Measurements from ENCODE around the gene SEPTIN2.
"Not testable (repeated sequence)": the region's sequence is repeated elsewhere in the genome, so short reads cannot be mapped to it uniquely, and the experiment has no call there.

Gene SEPTIN2

GRCh38 chr2:241288324-241288888, 27.3 kb upstream of the SEPTIN2 start:
- DNase-seq = no peak

- DNase-seq = peak; percentile 16
Observed at GRCh38 chr2:241289053-241289452, 26.7 kb upstream of the SEPTIN2 start.

GRCh38 chr2:241289597-241289996, 26.1 kb upstream of the SEPTIN2 start:
- DNase-seq = no peak

GRCh38 chr2:241291153-241291552, 24.6 kb upstream of the SEPTIN2 start:
- no peak for DNase-seq

- no peak for DNase-seq
Observed at GRCh38 chr2:241291977-241292376, 23.7 kb upstream of the SEPTIN2 start.

- DNase-seq = not testable (repeated sequence)
Observed at GRCh38 chr2:241293378-241293797, 22.3 kb upstream of the SEPTIN2 start.

GRCh38 chr2:241295326-241296095, 20.2 kb upstream of the SEPTIN2 start:
- no peak for DNase-seq

- DNase-seq = no peak
Observed at GRCh38 chr2:241296767-241297166, 19.0 kb upstream of the SEPTIN2 start.

GRCh38 chr2:241298673-241299072, 17.1 kb upstream of the SEPTIN2 start:
- no peak for DNase-seq

- DNase-seq = no peak
Observed at GRCh38 chr2:241300000-241300399, 15.7 kb upstream of the SEPTIN2 start.

GRCh38 chr2:241302083-241302482, 13.6 kb upstream of the SEPTIN2 start:
- no peak for DNase-seq

- DNase-seq = no peak
Observed at GRCh38 chr2:241302759-241303651, 12.7 kb upstream of the SEPTIN2 start.

- DNase-seq = no peak
Observed at GRCh38 chr2:241304039-241304670, 11.6 kb upstream of the SEPTIN2 start.

GRCh38 chr2:241307055-241307454, 8.7 kb upstream of the SEPTIN2 start:
- no peak for DNase-seq

- no peak for DNase-seq
Observed at GRCh38 chr2:241308267-241308666, 7.5 kb upstream of the SEPTIN2 start.

- no peak for DNase-seq
Observed at GRCh38 chr2:241308832-241309500, 6.8 kb upstream of the SEPTIN2 start.

- DNase-seq = peak; percentile 54
Observed at GRCh38 chr2:241309684-241310117, 6.0 kb upstream of the SEPTIN2 start.

- DNase-seq = no peak
Observed at GRCh38 chr2:241310917-241311566, 4.7 kb upstream of the SEPTIN2 start.

- DNase-seq = peak; percentile 68
Observed at GRCh38 chr2:241312082-241312481, 3.6 kb upstream of the SEPTIN2 start.

- peak; percentile 25 for DNase-seq
Observed at GRCh38 chr2:241313543-241314095, 2.1 kb upstream of the SEPTIN2 start.

Data from inflammatory macrophage treated with lipopolysaccharide for 4 hours (primary cell).